DMS153 treated with DMSO at 0.1 percent for 48 hours (cell line): ENCODE measurements around the gene ETS1.

ENCODE experiments used
- DNase-seq: peaks from one replicate; lab custom pipeline; 2025; ENCODE audit not compliant: unreplicated experiment; lab: John Stamatoyannopoulos, UW

The ETS1 gene

DNA sequence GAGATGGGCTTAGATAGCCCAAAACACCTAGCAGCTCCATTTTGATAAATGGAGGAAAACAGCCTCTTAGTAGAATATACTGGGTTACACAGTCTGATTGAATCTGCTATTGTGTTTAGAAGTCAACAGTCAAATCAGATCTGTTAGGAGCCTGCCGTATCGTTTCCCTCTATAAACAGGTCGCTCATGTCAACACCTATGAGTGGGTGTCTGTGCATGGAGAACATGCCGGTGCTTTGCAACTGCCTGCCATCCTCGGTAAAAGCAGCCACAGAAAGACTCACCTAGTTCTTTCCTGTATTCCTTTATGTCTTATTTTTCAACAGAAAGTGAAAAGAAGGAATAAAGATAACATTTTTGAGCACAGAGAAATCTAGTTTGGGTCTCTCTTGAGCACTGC is 99.4 kb downstream of the ETS1 start:
- DNase-seq = no peak

DNA sequence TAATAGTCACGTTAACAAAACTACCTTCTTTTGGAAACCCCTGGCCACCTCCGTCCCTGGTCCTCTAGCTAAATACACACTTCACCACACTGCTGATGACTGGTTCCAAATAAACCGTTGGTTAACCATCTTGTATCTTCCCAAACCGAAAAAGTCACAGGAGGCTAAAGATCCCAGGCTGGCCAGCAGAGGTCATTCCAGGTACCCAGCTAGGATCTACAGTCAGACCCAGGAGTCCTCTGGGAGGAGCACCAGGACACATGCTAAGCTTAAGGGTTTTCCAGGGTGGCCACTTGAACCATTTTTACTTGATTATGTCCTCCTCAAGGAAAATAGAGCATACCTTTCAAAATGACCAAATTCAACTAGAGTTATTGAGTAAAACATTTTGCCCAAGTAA is 103.2 kb downstream of the ETS1 start:
- no peak for DNase-seq

DNA sequence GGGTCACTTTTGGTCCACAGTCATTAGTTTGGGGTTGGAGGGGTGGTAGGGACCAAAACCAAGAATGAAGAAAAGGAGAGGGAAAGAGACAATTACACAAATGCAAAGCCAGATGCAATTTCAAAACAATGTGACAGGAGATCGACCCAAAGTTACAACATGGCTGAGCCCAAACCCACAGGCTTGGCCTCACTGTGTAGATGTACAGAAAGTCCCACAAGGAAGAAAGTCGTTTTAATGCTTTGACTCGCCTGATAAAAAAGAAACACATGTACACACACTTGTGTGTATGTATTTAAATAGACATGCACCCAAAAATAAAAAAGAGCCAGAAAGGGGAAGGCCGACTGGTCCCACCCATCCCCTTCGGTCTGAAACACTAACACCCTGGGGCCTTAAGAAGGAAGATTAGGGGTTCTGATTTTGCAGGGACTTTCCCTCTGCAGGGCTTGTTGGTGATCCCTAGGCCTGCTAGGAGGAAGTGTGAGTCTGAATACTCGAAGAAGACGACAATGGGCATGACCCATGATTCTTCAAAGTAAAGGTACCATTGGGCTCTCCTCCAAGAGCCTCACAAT is 104.1 kb downstream of the ETS1 start:
- no peak for DNase-seq

GRCh38 chr11:128482512-128483191 is 104.7 kb downstream of the ETS1 start:
- no peak for DNase-seq

DNA sequence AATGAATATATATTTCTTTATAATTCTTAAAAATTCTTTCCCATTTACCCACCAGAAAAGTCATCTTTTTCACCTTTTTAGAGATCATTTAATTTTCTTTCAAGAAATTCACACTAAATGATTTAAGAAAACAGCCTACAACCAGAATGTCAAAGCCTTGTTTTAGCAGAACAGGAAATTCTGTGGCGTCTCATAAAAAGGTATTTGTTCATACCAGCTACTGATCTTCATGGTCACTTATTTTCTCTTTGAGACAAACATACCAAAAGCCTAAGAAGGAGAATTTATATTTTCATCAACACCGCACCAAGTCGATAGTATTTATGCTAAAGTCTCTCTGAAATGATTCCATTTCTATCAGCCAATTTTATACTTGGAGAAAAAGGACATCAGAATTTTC is 105.3 kb downstream of the ETS1 start:
- DNase-seq = no peak

DNA sequence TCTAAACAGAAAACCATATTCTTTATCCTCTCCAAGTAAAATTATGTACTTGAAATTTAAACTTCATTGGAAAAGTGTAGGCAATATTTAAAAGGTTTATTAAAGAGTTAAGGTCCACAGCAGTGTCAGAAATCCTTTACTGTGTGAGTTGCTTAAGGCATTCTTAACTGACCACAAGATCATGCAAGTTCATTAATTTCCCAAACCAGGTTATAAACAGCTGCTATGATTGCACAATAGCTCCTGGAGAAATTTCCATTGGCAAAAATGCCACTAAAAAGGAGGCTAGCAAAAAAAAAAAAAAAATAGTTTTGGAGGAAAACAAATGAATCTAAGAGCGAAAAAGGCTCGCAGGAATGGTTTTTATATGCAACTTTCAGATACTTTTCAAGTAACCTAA is 106.2 kb downstream of the ETS1 start:
- DNase-seq = no peak

DNA sequence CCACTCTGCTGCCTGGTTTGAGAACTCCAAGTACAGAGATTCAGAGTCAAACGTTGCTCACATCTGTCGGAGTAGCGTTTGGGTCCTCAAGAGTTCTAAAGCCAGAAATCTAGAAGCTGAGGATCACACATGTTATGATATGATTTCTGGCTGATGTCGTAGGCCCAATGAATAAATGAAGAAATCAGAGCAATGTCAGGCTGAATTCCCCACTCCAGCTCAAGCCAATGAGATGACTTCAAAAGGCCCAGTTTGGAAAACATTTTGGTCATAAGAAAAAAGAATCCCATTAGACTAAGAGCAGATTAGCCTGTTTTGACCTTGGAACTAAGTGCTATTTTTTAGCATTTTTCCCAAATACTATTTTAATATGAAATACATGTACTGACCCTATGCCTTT is 106.7 kb downstream of the ETS1 start:
- no peak for DNase-seq

- no peak for DNase-seq
Measured at GRCh38 chr11:128480066-128480465, 107.3 kb downstream of the ETS1 start.

- no peak for DNase-seq
Measured at GRCh38 chr11:128479144-128479543, 108.2 kb downstream of the ETS1 start.

DNA sequence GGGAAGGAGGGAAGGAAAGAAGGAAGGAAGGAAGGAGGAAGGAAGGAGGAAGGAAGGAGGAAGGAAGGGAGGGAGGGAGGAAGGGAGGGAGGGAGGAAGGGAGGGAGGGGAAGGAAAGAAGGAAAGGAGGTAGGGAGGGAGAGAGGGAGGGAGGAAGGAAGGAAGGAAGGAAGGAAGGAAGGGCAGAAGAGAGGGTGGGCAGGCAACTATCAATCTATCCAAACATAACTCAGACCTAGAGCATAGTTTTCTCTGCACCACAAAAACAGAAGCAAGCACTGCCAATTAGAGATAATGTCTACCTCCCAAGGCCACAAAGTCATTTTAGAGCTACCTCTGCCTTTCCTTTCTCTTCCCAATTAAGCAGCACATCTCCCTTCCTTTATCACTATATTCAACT is 109.1 kb downstream of the ETS1 start:
- DNase-seq = no peak

GRCh38 chr11:128477811-128478210 is 109.5 kb downstream of the ETS1 start:
- DNase-seq = no peak

DNA sequence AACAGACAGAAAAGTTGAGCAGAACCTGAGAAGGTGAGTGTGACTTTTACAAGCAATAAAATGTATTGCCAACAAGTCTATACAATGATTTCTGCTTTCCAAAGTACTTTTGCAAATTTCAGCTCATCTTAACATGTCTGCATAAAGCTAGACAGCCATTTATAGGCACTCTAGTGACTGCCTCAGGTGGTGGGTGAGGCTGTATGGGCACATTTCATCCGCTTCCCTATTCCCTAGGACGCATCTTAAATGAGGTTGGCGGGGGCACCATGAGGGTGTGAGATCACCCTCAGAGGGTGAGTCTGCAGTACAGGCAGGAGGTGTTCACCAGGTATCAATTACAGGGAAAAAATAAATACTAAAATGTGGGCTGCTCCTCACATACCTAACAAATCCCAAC is 110.1 kb downstream of the ETS1 start:
- no peak for DNase-seq

- no peak for DNase-seq
Measured at GRCh38 chr11:128476729-128477128, 110.6 kb downstream of the ETS1 start.

GRCh38 chr11:128476049-128476448 is 111.3 kb downstream of the ETS1 start:
- no peak for DNase-seq

DNA sequence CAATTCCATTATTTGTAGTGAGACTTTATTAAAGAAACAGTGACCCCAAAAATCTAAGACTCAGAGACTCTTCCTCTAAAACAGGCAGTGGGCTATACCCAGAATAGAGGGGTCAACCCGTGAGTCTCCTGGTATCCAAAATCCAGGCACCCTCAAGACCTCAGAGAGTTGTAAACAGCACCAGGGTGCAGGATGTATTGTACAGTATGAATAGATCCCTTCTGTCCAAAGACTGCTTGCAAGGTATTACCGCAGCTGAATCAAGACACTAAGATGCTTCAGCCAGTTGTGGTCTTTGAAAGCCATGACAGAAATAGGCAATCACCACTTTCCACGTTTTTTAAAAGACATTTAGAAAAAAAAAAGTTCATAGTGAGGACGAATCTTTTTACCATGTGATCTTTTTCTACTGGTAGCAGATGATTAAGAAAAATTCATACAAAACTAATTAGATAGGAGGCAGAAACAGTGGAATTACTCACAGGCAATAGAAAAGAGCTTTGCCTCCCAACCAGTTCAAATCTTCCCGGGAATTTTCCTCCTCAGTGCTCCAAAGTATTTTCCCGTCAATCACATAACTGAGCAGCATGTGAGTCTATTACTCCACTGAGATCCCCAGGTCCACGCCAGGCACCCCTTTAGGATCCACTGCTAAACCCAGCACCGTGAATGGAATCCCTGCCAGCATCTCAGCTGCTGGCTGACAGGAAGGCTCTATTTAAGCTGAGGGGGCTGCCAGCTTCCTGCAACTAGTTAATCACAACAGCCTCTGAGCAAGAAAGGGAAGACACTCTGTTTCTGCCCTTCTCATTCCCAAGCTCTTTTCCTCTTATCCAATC is 113.1 kb downstream of the ETS1 start:
- no peak for DNase-seq

GRCh38 chr11:128473636-128474035 is 113.7 kb downstream of the ETS1 start:
- DNase-seq = no peak

- DNase-seq = no peak
Measured at GRCh38 chr11:128472128-128473089, 114.9 kb downstream of the ETS1 start.

DNA sequence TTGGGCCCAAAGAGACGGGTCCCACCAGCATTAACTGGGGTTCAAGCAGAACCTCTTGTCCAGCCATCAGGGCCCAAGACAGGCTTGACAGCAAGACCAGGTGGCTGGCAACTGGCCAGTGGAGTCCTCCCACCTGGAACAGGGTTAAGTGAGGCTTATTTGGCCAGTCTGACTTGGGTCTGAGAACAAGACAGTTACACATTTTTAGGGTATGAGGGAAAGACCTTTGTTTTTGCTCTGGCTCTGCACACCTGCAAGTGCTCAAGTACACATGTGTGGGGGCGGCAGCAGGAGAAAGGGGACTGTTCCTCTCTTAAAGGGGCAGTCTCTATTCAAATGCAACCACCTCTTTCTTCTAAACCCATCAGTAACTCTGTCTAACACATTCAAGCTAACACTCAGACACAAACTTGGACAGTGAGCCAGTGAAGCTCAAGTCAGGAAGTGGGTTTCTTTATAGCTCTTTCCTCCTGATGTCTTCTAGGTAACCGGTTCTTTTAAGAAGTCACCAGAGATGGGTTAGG is 116.2 kb downstream of the ETS1 start:
- DNase-seq = no peak

GRCh38 chr11:128470081-128470480 is 117.3 kb downstream of the ETS1 start:
- no peak for DNase-seq

DNA sequence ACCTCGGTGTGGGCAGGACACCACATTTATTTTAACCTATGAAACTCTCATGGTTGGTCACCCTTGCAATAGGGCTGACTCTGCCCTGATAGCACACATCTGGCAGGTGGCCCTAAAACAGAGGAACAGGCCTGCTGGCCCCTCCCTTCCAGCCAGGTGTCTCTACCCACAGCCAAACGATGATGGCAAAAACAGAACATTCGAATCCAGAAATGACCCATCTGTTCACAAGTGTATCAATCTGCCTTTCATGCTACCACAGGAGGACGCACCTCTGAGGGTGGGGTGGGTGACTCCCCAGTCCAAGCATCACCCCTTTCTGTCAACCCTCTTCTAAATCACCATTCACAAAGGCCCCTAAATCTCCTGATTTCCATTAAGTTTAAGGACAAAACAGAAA is 118.1 kb downstream of the ETS1 start:
- DNase-seq = no peak

GRCh38 chr11:128468111-128468510 is 119.2 kb downstream of the ETS1 start:
- DNase-seq = no peak
